WTC11 (cell line): ENCODE measurements around the gene MAZ. TPM values are rescaled to one million over a fixed set of nuclear protein-coding genes. Genes with fewer than 3 reads are reported as not detected.
A peak's percentile ranks its signal among the peaks of the same experiment; 100 is the strongest.

ENCODE experiments used
- ATAC-seq: fragments of 200-7000 bp; cut with Tn5 transposase; 2 replicates; pipeline ENCODE4 v1.10.0; 2021; ENCODE audit warnings: mild to moderate bottlenecking, moderate library complexity
- CTCF ChIA-PET: fragments of 300-600 bp; sonication (Branson Sonifier 250); formaldehyde crosslinking; loops from one replicate; lab custom pipeline; 2021; ENCODE audit warnings: antibody characterized with exemption; lab: Charles Lee
- POLR2A ChIA-PET: fragments of 350-600 bp; sonication (Branson Sonifier 250); formaldehyde crosslinking; loops from one replicate; lab custom pipeline; 2021; ENCODE audit warnings: antibody characterized with exemption; lab: Charles Lee
- DNase-seq: peaks from one replicate; pipeline ENCODE4 v3.0.0; 2021; ENCODE audit warnings: low spot score
- H3K27ac Mint-ChIP-seq: 2 replicates; pipeline ENCODE4 v1.8.0; 2021; ENCODE audit warnings: mixed read lengths
- H3K27me3 Mint-ChIP-seq: 2 replicates; pipeline ENCODE4 v1.8.0; 2021; ENCODE audit warnings: low read depth, mild to moderate bottlenecking, moderate library complexity, mixed read lengths
- H3K36me3 Mint-ChIP-seq: 2 replicates; pipeline ENCODE4 v1.8.0; 2021; ENCODE audit warnings: mixed read lengths
- H3K4me1 Mint-ChIP-seq: 2 replicates; pipeline ENCODE4 v1.8.0; 2022; ENCODE audit warnings: mixed read lengths
- H3K4me3 Mint-ChIP-seq: 2 replicates; pipeline ENCODE4 v1.8.0; 2021; ENCODE audit warnings: mild to moderate bottlenecking, moderate library complexity, mixed read lengths
- H3K9me3 Mint-ChIP-seq: 2 replicates; pipeline ENCODE4 v1.8.0; 2021; ENCODE audit warnings: mixed read lengths
- CREB1 ChIP-seq: sonication (generic); formaldehyde crosslinking; IDR thresholded peaks from 2 replicates; pipeline ENCODE4 v1.8.0; 2023; ENCODE audit warnings: mild to moderate bottlenecking, missing genetic modification reagents
- ESRRA ChIP-seq: sonication (generic); formaldehyde crosslinking; IDR thresholded peaks from 2 replicates; pipeline ENCODE4 v1.8.1; 2022; ENCODE audit warnings: mild to moderate bottlenecking, missing genetic modification reagents, borderline replicate concordance
- GRHL2 ChIP-seq: fragments of 250-450 bp; sonication (Bioruptor Pico); IDR thresholded peaks from 2 replicates; pipeline ENCODE4 v1.8.0; 2022; ENCODE audit warnings: mild to moderate bottlenecking, moderate library complexity; ENCODE audit not compliant: insufficient replicate concordance, severe bottlenecking
- JAZF1 ChIP-seq: fragments of 250-450 bp; sonication (Bioruptor Pico); IDR thresholded peaks from 2 replicates; pipeline ENCODE4 v1.9.0; 2021; ENCODE audit warnings: moderate library complexity, mild to moderate bottlenecking, inconsistent platforms
- NFE2L1 ChIP-seq: sonication (generic); formaldehyde crosslinking; IDR thresholded peaks from 2 replicates; pipeline ENCODE4 v1.8.1; 2023; ENCODE audit warnings: missing genetic modification reagents
- NR3C1 ChIP-seq: sonication (generic); formaldehyde crosslinking; conservative IDR thresholded peaks from 2 replicates; pipeline ENCODE4 v1.8.1; 2023; ENCODE audit warnings: low read depth, mild to moderate bottlenecking, missing genetic modification reagents
- OVOL2 ChIP-seq: fragments of 250-450 bp; sonication (Bioruptor Pico); IDR thresholded peaks from 2 replicates; pipeline ENCODE4 v1.9.0; 2021; ENCODE audit warnings: mild to moderate bottlenecking, borderline replicate concordance
- SMAD3 ChIP-seq: sonication (generic); formaldehyde crosslinking; IDR thresholded peaks from 2 replicates; pipeline ENCODE4 v1.8.0; 2022; ENCODE audit warnings: missing genetic modification reagents, mild to moderate bottlenecking, borderline replicate concordance
- TEAD4 ChIP-seq: sonication (generic); formaldehyde crosslinking; IDR thresholded peaks from 2 replicates; pipeline ENCODE4 v1.8.0; 2022; ENCODE audit warnings: mild to moderate bottlenecking, missing genetic modification reagents
- ZNF138 ChIP-seq: sonication (generic); formaldehyde crosslinking; conservative IDR thresholded peaks from 2 replicates; pipeline ENCODE4 v1.8.1; 2022; ENCODE audit warnings: mild to moderate bottlenecking, moderate library complexity, missing genetic modification reagents
- ZNF219 ChIP-seq: sonication (generic); formaldehyde crosslinking; IDR thresholded peaks from 2 replicates; pipeline ENCODE4 v1.8.0; 2023; ENCODE audit warnings: missing genetic modification reagents, mild to moderate bottlenecking, borderline replicate concordance
- ZNF263 ChIP-seq: sonication (generic); formaldehyde crosslinking; IDR thresholded peaks from 2 replicates; pipeline ENCODE4 v1.8.1; 2022; ENCODE audit warnings: low read depth, mild to moderate bottlenecking, moderate library complexity, missing genetic modification reagents
- ZNF396 ChIP-seq: fragments of 250-450 bp; sonication (Bioruptor Pico); IDR thresholded peaks from 2 replicates; pipeline ENCODE4 v1.8.0; 2021; ENCODE audit warnings: mild to moderate bottlenecking, moderate library complexity, borderline replicate concordance
- ZNF423 ChIP-seq: fragments of 250-450 bp; sonication (Bioruptor Pico); IDR thresholded peaks from 2 replicates; pipeline ENCODE4 v2.1.2; 2022; ENCODE audit warnings: mild to moderate bottlenecking, moderate library complexity
- total RNA-seq: library from RNA; stranded (reverse); gene quantifications from 3 replicates; pipeline ENCODE4 v1.2.3, GENCODE V29; 2021
- TF ChIP-seq, protein P1 (sequence below): sonication (generic); formaldehyde crosslinking; IDR thresholded peaks from 2 replicates; pipeline ENCODE4 v1.8.1; 2023; ENCODE audit warnings: mild to moderate bottlenecking, moderate library complexity, missing genetic modification reagents
- TF ChIP-seq, protein P2 (sequence below): sonication (generic); formaldehyde crosslinking; IDR thresholded peaks from 2 replicates; pipeline ENCODE4 v1.8.0; 2022; ENCODE audit warnings: mild to moderate bottlenecking, missing genetic modification reagents
- TF ChIP-seq, protein P3 (sequence below): sonication (generic); formaldehyde crosslinking; IDR thresholded peaks from 2 replicates; pipeline ENCODE4 v1.8.1; 2023; ENCODE audit warnings: mild to moderate bottlenecking, missing genetic modification reagents, moderate library complexity
- TF ChIP-seq, protein P4 (sequence below): sonication (generic); formaldehyde crosslinking; conservative IDR thresholded peaks from 2 replicates; pipeline ENCODE4 v1.8.1; 2022; ENCODE audit warnings: mild to moderate bottlenecking, missing genetic modification reagents
- TF ChIP-seq, protein P5 (sequence below): fragments of 250-450 bp; sonication (Bioruptor Pico); IDR thresholded peaks from 2 replicates; pipeline ENCODE4 v1.9.0; 2021; ENCODE audit warnings: mild to moderate bottlenecking
- TF ChIP-seq, protein P6 (sequence below): sonication (generic); formaldehyde crosslinking; IDR thresholded peaks from 2 replicates; pipeline ENCODE4 v1.8.0; 2022; ENCODE audit warnings: mild to moderate bottlenecking, missing genetic modification reagents

The MAZ gene
- total RNA-seq, 1 experiment from 2014 or later: 405 TPM

DNA sequence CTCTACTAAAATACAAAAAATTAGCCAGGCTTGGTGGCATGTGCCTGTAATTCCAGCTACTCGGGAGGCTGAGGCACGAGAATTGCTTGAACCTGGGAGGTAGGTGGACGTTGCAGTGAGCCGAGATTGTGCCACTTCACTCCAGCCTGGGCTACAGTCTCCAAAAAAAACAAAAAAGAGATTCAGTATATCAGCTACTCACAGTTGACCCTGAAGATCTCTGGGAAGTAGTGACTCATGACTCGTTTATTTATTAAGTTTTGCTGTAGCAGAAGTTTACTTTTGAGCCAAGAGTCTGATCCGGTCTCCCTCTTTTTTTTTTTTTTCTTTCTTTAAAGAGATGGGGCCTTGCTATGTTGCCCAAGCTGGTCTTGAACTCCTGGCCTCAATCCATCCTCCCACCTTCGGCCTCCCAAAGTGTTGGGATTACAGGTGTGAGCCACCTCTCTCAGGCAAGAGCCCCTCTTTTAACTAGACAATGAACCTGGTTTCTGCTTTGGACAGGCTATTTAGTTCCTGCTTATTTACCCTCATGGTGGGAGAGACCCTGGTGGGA lies 18.3 kb downstream of the MAZ start (continued):
- TF ChIP-seq, protein P1, sequence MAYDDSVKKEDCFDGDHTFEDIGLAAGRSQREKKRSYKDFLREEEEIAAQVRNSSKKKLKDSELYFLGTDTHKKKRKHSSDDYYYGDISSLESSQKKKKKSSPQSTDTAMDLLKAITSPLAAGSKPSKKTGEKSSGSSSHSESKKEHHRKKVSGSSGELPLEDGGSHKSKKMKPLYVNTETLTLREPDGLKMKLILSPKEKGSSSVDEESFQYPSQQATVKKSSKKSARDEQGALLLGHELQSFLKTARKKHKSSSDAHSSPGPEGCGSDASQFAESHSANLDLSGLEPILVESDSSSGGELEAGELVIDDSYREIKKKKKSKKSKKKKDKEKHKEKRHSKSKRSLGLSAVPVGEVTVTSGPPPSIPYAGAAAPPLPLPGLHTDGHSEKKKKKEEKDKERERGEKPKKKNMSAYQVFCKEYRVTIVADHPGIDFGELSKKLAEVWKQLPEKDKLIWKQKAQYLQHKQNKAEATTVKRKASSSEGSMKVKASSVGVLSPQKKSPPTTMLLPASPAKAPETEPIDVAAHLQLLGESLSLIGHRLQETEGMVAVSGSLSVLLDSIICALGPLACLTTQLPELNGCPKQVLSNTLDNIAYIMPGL: no peak
- no peak for TF ChIP-seq ZNF396 (CRISPR knock-in tag)

DNA sequence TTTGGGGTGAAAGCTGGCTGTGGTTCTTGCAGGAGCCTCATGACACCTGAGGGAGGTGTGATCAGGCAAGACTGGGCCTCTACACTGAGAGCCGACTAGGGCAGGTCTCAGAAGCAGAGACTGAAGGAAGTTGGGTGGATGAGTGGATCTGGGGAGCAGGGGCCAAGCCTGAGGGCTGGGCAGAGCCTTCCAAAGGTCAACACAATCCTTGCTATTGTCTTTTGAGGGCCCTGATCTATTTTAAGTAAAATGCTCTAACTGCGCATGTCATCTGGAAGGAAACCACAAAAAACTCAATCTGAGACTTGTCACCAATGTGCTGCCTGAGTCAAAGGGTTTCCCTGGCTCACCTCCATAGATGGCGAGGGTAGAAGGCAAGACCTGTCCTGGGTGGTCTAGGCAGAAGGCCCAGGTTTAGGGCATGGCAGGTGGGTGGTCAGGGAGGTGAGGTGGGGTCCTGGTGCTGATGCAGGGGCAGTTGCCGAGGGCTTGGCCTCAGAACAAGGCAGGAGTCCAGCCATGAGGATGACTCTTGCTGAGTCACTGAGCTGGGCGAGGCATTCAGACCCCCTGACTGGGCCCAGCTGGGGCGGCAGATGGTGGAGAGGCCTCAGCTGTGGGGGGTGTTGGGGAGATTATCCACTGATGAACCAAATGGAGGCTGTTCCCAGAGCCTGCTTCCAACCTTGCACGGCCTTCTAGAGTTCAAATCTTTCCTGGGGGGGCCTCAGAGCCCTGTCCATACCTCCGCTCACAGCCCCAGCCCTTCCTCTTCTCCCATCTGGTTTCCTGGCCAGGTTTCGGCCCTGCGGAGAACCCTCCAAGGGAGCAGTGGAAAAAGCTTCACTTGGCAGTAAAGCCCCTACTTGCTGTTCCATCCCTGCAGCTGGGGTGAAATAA lies 19.1 kb downstream of the MAZ start:
- H3K27me3 Mint-ChIP-seq: no peaks in the 10 kb centered on the region
- peak; percentile 13; the same call in 1 of the 2 replicates for ATAC-seq
- peak overlapping the region; percentile 23; the same call in 1 of the 2 replicates for H3K27ac Mint-ChIP-seq
- H3K4me1 Mint-ChIP-seq: peaks cover 20% of the 10 kb centered on the region
- TF ChIP-seq NFE2L1 (CRISPR knock-in tag) (peak; percentile 48; the same call in 1 of the 2 replicates), ZNF263 (CRISPR knock-in tag) (no peak), JAZF1 (CRISPR knock-in tag) (no peak), ZNF138 (no peak), ZNF423 (0 out of 2 replicates have a peak, but pooled peaks have one; percentile 4), OVOL2 (CRISPR knock-in tag) (no peak)
- TF ChIP-seq, protein P2, sequence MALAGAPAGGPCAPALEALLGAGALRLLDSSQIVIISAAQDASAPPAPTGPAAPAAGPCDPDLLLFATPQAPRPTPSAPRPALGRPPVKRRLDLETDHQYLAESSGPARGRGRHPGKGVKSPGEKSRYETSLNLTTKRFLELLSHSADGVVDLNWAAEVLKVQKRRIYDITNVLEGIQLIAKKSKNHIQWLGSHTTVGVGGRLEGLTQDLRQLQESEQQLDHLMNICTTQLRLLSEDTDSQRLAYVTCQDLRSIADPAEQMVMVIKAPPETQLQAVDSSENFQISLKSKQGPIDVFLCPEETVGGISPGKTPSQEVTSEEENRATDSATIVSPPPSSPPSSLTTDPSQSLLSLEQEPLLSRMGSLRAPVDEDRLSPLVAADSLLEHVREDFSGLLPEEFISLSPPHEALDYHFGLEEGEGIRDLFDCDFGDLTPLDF: 0 out of 2 replicates have a peak, but pooled peaks have one; percentile 56
- TF ChIP-seq, protein P3, sequence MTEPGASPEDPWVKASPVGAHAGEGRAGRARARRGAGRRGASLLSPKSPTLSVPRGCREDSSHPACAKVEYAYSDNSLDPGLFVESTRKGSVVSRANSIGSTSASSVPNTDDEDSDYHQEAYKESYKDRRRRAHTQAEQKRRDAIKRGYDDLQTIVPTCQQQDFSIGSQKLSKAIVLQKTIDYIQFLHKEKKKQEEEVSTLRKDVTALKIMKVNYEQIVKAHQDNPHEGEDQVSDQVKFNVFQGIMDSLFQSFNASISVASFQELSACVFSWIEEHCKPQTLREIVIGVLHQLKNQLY: no peak
- H3K4me3 Mint-ChIP-seq: no peak overlapping the region
- DNase-seq: no peak
- peaks cover 4% of the 10 kb centered on the region for H3K36me3 Mint-ChIP-seq
- CTCF ChIA-PET: interaction anchor here (0.7 to 6.4 kb wide), 5 partner anchors 9 to 207 kb away, joined by 3 to 68 read pairs (median 8); partner anchors contain the start of gene PAGR1
- POLR2A ChIA-PET: interaction anchor here (0.8 to 0.9 kb wide), 2 partner anchors 9 to 19 kb away, joined by 3 read pairs; partner anchors contain the start of gene MAZ
- no peaks in the 10 kb centered on the region for H3K9me3 Mint-ChIP-seq

DNA sequence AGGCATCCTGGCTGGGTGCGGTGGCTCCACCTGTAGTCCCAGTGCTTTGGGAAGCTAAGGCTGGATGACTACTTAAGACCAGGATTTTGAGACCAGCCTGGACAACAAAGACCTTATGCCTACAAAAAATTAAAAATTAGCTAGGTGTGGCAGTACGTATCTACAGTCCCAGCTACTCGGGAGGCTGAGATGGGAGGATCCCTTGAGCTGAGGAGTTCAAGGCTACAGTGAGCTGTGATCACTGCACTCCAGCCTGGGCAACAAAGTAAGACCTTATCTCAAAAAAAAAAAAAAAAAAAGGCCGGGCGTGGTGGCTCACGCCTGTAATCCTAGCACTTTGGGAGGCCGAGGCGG lies 20.0 kb downstream of the MAZ start:
- Mint-ChIP-seq H3K27ac (no peak overlapping the region), H3K9me3 (no peaks in the 10 kb centered on the region), H3K4me1 (peaks cover 14% of the 10 kb centered on the region), H3K36me3 (no peaks in the 10 kb centered on the region), H3K4me3 (no peak overlapping the region), H3K27me3 (no peaks in the 10 kb centered on the region)
- CTCF ChIA-PET: interaction anchor here (0.7 to 6.4 kb wide), 5 partner anchors 10 to 239 kb away, joined by 3 to 68 read pairs (median 8); partner anchors contain the start of genes ALDOA and PAGR1
- ATAC-seq (no peak), DNase-seq (no peak)
- TF ChIP-seq TEAD4 (CRISPR knock-in tag) (no peak), ZNF138 (no peak), GRHL2 (CRISPR knock-in tag) (no peak), ESRRA (CRISPR knock-in tag) (no peak), SMAD3 (CRISPR knock-in tag) (no peak), ZNF219 (CRISPR knock-in tag) (no peak), CREB1 (no peak), JAZF1 (CRISPR knock-in tag) (no peak), ZNF396 (CRISPR knock-in tag) (no peak), NR3C1 (CRISPR knock-in tag) (no peak)
- TF ChIP-seq, protein P4, sequence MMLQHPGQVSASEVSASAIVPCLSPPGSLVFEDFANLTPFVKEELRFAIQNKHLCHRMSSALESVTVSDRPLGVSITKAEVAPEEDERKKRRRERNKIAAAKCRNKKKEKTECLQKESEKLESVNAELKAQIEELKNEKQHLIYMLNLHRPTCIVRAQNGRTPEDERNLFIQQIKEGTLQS: no peak
- TF ChIP-seq, protein P5, sequence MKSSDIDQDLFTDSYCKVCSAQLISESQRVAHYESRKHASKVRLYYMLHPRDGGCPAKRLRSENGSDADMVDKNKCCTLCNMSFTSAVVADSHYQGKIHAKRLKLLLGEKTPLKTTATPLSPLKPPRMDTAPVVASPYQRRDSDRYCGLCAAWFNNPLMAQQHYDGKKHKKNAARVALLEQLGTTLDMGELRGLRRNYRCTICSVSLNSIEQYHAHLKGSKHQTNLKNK (CRISPR knock-in tag): no peak
- TF ChIP-seq, protein P6, sequence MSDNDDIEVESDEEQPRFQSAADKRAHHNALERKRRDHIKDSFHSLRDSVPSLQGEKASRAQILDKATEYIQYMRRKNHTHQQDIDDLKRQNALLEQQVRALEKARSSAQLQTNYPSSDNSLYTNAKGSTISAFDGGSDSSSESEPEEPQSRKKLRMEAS (CRISPR knock-in tag): no peak
- POLR2A ChIA-PET: interaction anchor here (0.7 kb wide), 1 partner anchor 510 kb away, joined by 3 read pairs; no protein-coding TSS in a partner anchor
